ENCODE results near the gene TBC1D2B. TPM values are rescaled to one million over a fixed set of nuclear protein-coding genes. Genes with fewer than 3 reads are reported as not detected.
A peak's percentile ranks its signal among the peaks of the same experiment; 100 is the strongest.

Gene TBC1D2B
- total and polyA plus RNA-seq, 2 experiments from 2014 or later, result 6.5 to 16.5 TPM

DNA sequence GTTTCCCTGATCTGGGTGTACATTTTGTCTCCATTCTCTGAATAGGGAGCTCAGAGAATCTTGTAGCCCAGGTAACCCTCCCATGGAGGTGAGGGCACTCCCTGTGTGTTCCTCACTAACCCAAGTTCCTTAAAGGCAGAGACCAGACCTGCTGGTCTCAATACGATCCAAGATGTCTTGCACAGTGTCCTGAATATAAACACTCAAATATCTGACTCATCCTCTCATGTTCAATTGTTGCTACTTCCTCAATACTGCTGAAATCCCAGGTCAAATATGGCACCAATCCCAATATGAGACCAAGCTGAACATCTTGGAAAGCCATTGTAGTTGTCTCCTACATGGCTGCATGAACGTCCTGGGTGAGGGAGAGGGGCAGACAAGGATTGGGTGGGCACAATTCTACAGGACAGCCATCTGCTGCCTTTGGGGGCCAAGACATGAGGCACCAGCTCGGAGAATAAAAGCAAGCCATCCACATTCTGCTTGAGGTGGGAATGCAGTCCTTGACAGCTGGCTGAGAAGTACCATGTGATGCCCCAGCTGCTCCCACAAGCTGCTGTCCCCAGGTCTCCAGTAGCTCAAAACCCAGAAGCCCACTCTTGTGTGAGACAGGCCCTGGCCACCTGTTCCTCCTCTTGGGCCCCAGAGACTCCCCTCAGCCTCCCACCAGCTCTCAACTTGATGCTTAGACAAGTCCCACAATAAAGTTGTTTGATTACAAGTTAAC lies 18.2 kb downstream of the TBC1D2B start:
- TF ChIP-seq, protein P1, sequence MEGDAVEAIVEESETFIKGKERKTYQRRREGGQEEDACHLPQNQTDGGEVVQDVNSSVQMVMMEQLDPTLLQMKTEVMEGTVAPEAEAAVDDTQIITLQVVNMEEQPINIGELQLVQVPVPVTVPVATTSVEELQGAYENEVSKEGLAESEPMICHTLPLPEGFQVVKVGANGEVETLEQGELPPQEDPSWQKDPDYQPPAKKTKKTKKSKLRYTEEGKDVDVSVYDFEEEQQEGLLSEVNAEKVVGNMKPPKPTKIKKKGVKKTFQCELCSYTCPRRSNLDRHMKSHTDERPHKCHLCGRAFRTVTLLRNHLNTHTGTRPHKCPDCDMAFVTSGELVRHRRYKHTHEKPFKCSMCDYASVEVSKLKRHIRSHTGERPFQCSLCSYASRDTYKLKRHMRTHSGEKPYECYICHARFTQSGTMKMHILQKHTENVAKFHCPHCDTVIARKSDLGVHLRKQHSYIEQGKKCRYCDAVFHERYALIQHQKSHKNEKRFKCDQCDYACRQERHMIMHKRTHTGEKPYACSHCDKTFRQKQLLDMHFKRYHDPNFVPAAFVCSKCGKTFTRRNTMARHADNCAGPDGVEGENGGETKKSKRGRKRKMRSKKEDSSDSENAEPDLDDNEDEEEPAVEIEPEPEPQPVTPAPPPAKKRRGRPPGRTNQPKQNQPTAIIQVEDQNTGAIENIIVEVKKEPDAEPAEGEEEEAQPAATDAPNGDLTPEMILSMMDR (IDR thresholded peaks at IDR 0.05; ENCODE audit: low read depth, low read length), result no peak
- DNase-seq (ENCODE audit: low read depth in 1 of 2, low spot score in 1 of 2), result no peak

DNA sequence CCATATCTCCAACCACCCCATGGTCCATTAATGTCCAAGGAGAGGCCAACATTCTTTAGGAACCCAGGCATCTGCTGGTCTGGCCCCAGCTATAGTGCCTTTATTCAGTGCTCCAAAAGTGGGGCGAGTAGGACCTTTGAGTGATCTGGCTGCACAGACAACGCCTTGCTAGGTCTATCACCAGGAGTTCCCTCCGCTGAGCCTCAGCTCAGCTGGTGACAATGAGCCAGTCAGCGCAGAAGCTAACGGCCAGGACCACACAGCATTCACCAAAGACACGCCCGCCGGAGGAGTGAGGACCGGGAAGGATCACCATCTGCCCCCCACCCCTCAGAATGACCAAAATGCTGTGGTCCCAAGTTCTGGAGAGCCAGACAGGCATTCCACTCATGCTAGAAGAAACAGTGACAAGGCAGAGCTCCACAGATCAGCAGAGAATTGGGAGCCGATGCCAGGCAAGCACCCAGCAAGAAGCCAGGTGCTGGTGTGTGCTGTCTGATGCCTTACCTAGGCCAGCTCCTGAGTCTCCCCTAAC lies 19.0 kb downstream of the TBC1D2B start:
- no peak overlapping the region for H3K27ac ChIP-seq
- H3K9me3 ChIP-seq (ENCODE audit: low read depth), result no peaks in the 10 kb centered on the region
- H3K4me3 ChIP-seq, result no peak overlapping the region
- DNase-seq (ENCODE audit: low read depth in 1 of 2, low spot score in 1 of 2), result no peak
- H3K4me1 ChIP-seq (ENCODE audit: low read depth), result peaks cover 23% of the 10 kb centered on the region
- no peaks in the 10 kb centered on the region for H3K36me3 ChIP-seq
- TF ChIP-seq, protein P1 (IDR thresholded peaks at IDR 0.05; ENCODE audit: low read depth, low read length), result no peak
- no peaks in the 10 kb centered on the region for H3K27me3 ChIP-seq

More for the DNA sequence above, 18.2 kb downstream of the TBC1D2B start:
- Histone ChIP-seq H3K9me3 (ENCODE audit: low read depth) (no peaks in the 10 kb centered on the region), H3K27ac (no peak overlapping the region), H3K36me3 (no peaks in the 10 kb centered on the region), H3K4me1 (ENCODE audit: low read depth) (peaks cover 23% of the 10 kb centered on the region), H3K27me3 (no peaks in the 10 kb centered on the region), H3K4me3 (no peak overlapping the region)

DNA sequence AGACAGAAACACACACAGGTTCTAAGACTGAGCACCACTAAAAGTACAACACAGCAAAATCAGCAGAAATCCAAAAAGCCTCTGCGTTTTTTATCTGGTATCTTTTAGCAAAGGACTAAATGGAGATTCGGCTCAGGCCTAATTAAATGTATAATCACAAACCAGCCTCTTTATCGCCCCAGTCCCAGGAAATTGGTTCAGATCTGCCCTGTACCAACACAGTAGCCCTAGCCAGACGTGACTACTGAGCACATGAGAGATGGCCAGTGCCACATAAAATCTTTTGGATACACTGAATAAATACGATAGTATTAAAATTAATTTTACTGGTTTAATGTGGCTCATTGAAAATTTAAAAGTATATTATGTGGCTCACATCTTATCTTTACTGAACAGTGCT lies 19.7 kb downstream of the TBC1D2B start:
- Histone ChIP-seq H3K27me3 (no peaks in the 10 kb centered on the region), H3K36me3 (no peaks in the 10 kb centered on the region), H3K4me1 (ENCODE audit: low read depth) (peaks cover 23% of the 10 kb centered on the region), H3K27ac (no peak overlapping the region), H3K9me3 (ENCODE audit: low read depth) (no peaks in the 10 kb centered on the region), H3K4me3 (no peak overlapping the region)
- TF ChIP-seq, protein P1 (IDR thresholded peaks at IDR 0.05; ENCODE audit: low read depth, low read length), result no peak
- DNase-seq (ENCODE audit: low read depth in 1 of 2, low spot score in 1 of 2), result no peak

DNA sequence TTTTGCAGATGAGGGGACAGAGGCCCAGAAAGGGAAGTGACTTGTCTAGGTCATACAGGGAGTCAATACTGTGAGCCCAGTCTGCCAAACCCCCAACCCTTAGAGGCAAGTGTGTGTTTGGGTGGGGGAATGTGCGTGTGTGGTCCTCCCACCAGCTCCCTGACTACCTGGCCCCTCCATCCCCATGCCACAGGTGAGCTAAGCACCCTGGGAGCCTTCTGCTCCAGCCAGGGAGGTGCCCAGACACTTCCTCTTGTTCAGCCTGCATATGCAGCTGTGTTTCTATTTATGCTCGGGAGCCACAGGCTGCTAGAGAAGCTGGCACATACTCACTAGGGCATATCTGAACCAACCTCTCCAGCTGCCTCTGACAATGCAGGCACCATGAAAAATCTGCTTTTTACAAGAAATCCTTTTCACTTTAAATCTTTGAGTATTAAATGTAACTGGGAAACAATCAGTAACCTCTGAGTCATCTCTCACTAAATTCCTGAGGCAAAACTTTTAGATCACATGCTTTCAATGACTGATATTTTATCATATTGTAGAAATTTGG lies 20.7 kb downstream of the TBC1D2B start:
- H3K27me3 ChIP-seq, result no peaks in the 10 kb centered on the region
- DNase-seq (ENCODE audit: low read depth in 1 of 2, low spot score in 1 of 2), result no peak
- H3K27ac ChIP-seq, result peak overlapping the region; percentile 40
- H3K4me3 ChIP-seq, result no peak overlapping the region
- H3K4me1 ChIP-seq (ENCODE audit: low read depth), result peaks cover 18% of the 10 kb centered on the region
- TF ChIP-seq, protein P1 (IDR thresholded peaks at IDR 0.05; ENCODE audit: low read depth, low read length), result no peak
- no peaks in the 10 kb centered on the region for H3K36me3 ChIP-seq
- no peaks in the 10 kb centered on the region for H3K9me3 ChIP-seq (ENCODE audit: low read depth)

DNA sequence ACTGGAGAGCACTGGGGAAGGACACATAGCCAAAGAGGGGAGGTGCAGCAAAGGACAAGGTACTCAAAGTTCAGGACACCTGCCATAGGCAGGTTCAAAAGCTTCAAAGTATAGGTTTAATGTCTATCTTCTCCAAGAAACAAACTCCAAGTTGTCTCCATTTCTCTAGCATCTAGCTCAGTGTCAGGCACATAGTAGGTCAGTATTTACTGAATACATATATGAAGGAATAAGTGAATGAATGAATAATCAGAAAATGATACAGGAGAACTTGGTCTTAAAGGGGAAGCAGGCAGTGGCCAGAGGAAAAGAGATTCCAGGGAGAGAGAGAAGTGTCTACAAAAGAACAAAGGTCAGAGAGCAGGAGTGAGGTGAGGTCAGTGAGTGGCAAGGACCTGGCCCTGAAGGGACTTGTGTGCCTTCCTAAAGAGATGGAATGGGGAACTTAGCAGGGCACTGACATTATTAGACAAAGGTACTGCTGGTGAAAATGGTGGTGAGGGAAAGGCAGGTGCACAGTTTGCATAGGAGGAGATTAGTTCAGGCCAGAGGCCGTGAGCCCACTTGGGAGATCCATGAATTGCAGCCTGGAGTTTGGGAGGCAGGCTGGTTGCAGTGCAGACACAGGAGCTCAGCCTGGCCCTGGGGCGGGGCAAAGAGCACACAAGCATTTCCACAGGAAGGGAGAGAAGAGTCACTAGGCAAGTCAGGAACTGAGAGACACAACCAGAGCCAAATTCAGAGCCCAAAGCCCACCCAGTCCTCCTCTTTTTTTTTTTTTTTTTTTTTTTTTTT lies 21.4 kb downstream of the TBC1D2B start:
- H3K4me1 ChIP-seq (ENCODE audit: low read depth), result peaks cover 15% of the 10 kb centered on the region
- no peak for DNase-seq (ENCODE audit: low read depth in 1 of 2, low spot score in 1 of 2)

More for the DNA sequence above, 21.4 kb downstream of the TBC1D2B start:
- H3K27ac ChIP-seq, result no peak overlapping the region
- TF ChIP-seq, protein P1 (IDR thresholded peaks at IDR 0.05; ENCODE audit: low read depth, low read length), result no peak
- no peaks in the 10 kb centered on the region for H3K9me3 ChIP-seq (ENCODE audit: low read depth)
- no peaks in the 10 kb centered on the region for H3K36me3 ChIP-seq
- no peak overlapping the region for H3K4me3 ChIP-seq
- H3K27me3 ChIP-seq, result no peaks in the 10 kb centered on the region
